WTC11 (cell line): ENCODE data around the gene TTC17. TPM values are rescaled to one million over a fixed set of nuclear protein-coding genes. Genes with fewer than 3 reads are reported as not detected.

Source experiments
- ATAC-seq: fragments of 200-7000 bp; cut with Tn5 transposase; 2 replicates; pipeline ENCODE4 v1.10.0; 2021; ENCODE audit warnings: mild to moderate bottlenecking, moderate library complexity
- CTCF ChIA-PET: fragments of 300-600 bp; sonication (Branson Sonifier 250); formaldehyde crosslinking; loops from one replicate; lab custom pipeline; 2021; ENCODE audit warnings: antibody characterized with exemption; lab: Charles Lee
- POLR2A ChIA-PET: fragments of 350-600 bp; sonication (Branson Sonifier 250); formaldehyde crosslinking; loops from one replicate; lab custom pipeline; 2021; ENCODE audit warnings: antibody characterized with exemption; lab: Charles Lee
- DNase-seq: peaks from one replicate; pipeline ENCODE4 v3.0.0; 2021; ENCODE audit warnings: low spot score
- H3K27ac Mint-ChIP-seq: 2 replicates; pipeline ENCODE4 v1.8.0; 2021; ENCODE audit warnings: mixed read lengths
- H3K27me3 Mint-ChIP-seq: 2 replicates; pipeline ENCODE4 v1.8.0; 2021; ENCODE audit warnings: low read depth, mild to moderate bottlenecking, moderate library complexity, mixed read lengths
- H3K36me3 Mint-ChIP-seq: 2 replicates; pipeline ENCODE4 v1.8.0; 2021; ENCODE audit warnings: mixed read lengths
- H3K4me1 Mint-ChIP-seq: 2 replicates; pipeline ENCODE4 v1.8.0; 2022; ENCODE audit warnings: mixed read lengths
- H3K4me3 Mint-ChIP-seq: 2 replicates; pipeline ENCODE4 v1.8.0; 2021; ENCODE audit warnings: mild to moderate bottlenecking, moderate library complexity, mixed read lengths
- H3K9me3 Mint-ChIP-seq: 2 replicates; pipeline ENCODE4 v1.8.0; 2021; ENCODE audit warnings: mixed read lengths
- GABPB1 ChIP-seq: sonication (generic); formaldehyde crosslinking; IDR thresholded peaks from 2 replicates; pipeline ENCODE4 v1.8.1; 2023; ENCODE audit warnings: mild to moderate bottlenecking, missing genetic modification reagents
- KAT7 ChIP-seq: sonication (generic); formaldehyde crosslinking; IDR thresholded peaks from 2 replicates; pipeline ENCODE4 v1.8.1; 2023; ENCODE audit warnings: missing genetic modification reagents, mild to moderate bottlenecking, borderline replicate concordance
- MYBL2 ChIP-seq: sonication (generic); formaldehyde crosslinking; IDR thresholded peaks from 2 replicates; pipeline ENCODE4 v1.8.1; 2023; ENCODE audit warnings: mild to moderate bottlenecking, moderate library complexity, missing genetic modification reagents
- SMAD4 ChIP-seq: sonication (generic); formaldehyde crosslinking; IDR thresholded peaks from 2 replicates; pipeline ENCODE4 v1.8.0; 2022; ENCODE audit warnings: mild to moderate bottlenecking, missing genetic modification reagents
- TP53 ChIP-seq: sonication (generic); formaldehyde crosslinking; IDR thresholded peaks from 2 replicates; pipeline ENCODE4 v1.8.1; 2023; ENCODE audit warnings: mild to moderate bottlenecking, missing genetic modification reagents
- ZNF121 ChIP-seq: sonication (generic); formaldehyde crosslinking; IDR thresholded peaks from 2 replicates; pipeline ENCODE4 v1.8.0; 2023; ENCODE audit warnings: missing genetic modification reagents
- ZNF219 ChIP-seq: sonication (generic); formaldehyde crosslinking; IDR thresholded peaks from 2 replicates; pipeline ENCODE4 v1.8.0; 2023; ENCODE audit warnings: missing genetic modification reagents, mild to moderate bottlenecking, borderline replicate concordance
- ZNF396 ChIP-seq: fragments of 250-450 bp; sonication (Bioruptor Pico); IDR thresholded peaks from 2 replicates; pipeline ENCODE4 v1.8.0; 2021; ENCODE audit warnings: mild to moderate bottlenecking, moderate library complexity, borderline replicate concordance
- total RNA-seq: library from RNA; stranded (reverse); gene quantifications from 3 replicates; pipeline ENCODE4 v1.2.3, GENCODE V29; 2021
- TF ChIP-seq, protein P1 (sequence below): sonication (generic); formaldehyde crosslinking; IDR thresholded peaks from 2 replicates; pipeline ENCODE4 v1.8.0; 2023; ENCODE audit warnings: mild to moderate bottlenecking, missing genetic modification reagents
- TF ChIP-seq, protein P2 (sequence below): sonication (generic); formaldehyde crosslinking; IDR thresholded peaks from 2 replicates; pipeline ENCODE4 v1.8.0; 2022; ENCODE audit warnings: missing genetic modification reagents
- TF ChIP-seq, protein P3 (sequence below): sonication (generic); formaldehyde crosslinking; IDR thresholded peaks from 2 replicates; pipeline ENCODE4 v1.8.0; 2022; ENCODE audit warnings: mild to moderate bottlenecking, missing genetic modification reagents
- TF ChIP-seq, protein P4 (sequence below): sonication (generic); formaldehyde crosslinking; IDR thresholded peaks from 2 replicates; pipeline ENCODE4 v1.8.1; 2023; ENCODE audit warnings: mild to moderate bottlenecking, moderate library complexity, missing genetic modification reagents
- TF ChIP-seq, protein P5 (sequence below): fragments of 250-450 bp; sonication (Bioruptor Pico); IDR thresholded peaks from 2 replicates; pipeline ENCODE4 v1.9.0; 2021; ENCODE audit warnings: moderate library complexity, mild to moderate bottlenecking, inconsistent platforms, borderline replicate concordance
- TF ChIP-seq, protein P6 (sequence below): fragments of 250-450 bp; sonication (Bioruptor Pico); IDR thresholded peaks from 2 replicates; pipeline ENCODE4 v1.9.0; 2021; ENCODE audit warnings: mild to moderate bottlenecking, borderline replicate concordance

Gene TTC17
- total RNA-seq, 1 experiment from 2014 or later: 69.0 TPM

DNA sequence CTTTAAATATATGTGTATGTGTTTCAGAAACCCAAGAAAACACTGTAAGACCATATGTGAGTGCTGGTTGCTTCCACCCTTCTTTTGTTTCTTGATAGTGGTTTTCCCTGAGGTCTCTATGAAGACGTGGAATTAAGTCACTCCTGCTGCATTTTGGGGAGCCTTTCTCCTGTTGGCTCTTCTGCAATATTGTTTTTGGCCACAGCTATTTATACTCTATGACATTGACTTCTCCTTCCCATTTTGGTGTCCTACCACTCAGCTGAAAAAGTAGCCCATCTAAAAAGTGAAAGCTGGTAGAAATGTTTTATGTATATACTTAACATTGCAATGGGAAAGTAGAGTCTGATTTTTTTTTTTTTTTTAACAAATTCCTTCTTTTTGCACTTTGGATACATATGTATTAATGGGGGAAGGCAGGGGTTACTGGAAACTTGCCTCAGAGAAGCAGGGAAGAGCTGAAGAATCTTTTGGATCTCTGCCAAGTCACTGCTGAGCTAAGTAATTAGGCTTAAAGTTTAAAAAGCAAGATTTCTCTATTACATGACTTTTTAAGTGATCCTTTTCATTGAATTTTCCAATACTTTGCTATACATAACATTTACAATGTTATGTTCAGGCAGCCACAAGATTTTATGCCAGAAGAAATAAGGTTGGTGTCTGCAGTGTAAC lies 1.8 kb downstream of the TTC17 start:
- Mint-ChIP-seq H3K4me1 (peaks cover 28% of the 10 kb centered on the region), H3K9me3 (peaks cover 4% of the 10 kb centered on the region; the same call in 1 of the 2 replicates), H3K36me3 (peaks cover 6% of the 10 kb centered on the region), H3K4me3 (peak overlapping the region; percentile 95), H3K27me3 (0 out of 2 replicates have a peak, but pooled peaks cover 4% of the 10 kb centered on the region), H3K27ac (no peak overlapping the region)
- TF ChIP-seq, protein P1, sequence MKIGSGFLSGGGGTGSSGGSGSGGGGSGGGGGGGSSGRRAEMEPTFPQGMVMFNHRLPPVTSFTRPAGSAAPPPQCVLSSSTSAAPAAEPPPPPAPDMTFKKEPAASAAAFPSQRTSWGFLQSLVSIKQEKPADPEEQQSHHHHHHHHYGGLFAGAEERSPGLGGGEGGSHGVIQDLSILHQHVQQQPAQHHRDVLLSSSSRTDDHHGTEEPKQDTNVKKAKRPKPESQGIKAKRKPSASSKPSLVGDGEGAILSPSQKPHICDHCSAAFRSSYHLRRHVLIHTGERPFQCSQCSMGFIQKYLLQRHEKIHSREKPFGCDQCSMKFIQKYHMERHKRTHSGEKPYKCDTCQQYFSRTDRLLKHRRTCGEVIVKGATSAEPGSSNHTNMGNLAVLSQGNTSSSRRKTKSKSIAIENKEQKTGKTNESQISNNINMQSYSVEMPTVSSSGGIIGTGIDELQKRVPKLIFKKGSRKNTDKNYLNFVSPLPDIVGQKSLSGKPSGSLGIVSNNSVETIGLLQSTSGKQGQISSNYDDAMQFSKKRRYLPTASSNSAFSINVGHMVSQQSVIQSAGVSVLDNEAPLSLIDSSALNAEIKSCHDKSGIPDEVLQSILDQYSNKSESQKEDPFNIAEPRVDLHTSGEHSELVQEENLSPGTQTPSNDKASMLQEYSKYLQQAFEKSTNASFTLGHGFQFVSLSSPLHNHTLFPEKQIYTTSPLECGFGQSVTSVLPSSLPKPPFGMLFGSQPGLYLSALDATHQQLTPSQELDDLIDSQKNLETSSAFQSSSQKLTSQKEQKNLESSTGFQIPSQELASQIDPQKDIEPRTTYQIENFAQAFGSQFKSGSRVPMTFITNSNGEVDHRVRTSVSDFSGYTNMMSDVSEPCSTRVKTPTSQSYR: no peak
- CTCF ChIA-PET: interaction anchor here (1.3 kb wide), 1 partner anchor 49 kb away, joined by 4 read pairs; the partner anchor contains the start of gene API5
- POLR2A ChIA-PET: interaction anchor here (0.7 kb wide), 1 partner anchor 24 kb away, joined by 3 read pairs; no protein-coding TSS in a partner anchor
- no peak for DNase-seq
- ATAC-seq: no peak

DNA sequence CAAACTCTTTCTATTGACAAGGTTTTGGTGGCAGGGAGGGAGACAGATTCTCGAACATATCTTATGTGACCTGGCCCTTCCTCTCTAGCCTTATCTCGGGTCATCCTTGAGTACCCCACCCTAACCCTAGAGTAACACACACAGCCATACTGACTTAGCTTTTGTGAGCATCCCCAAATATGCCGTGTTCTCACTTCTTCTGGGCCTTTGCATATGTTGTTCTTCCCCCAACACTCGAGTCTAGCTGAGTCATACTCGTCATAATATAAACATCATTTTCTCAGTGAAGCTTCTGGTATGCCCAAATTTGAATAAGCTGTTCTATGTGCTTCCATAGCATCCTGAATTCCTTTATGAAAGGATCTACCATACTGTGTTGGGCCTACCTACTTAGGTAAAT lies 8.0 kb downstream of the TTC17 start:
- ChIA-PET POLR2A (no interaction called here), CTCF (no interaction called here)
- no peak overlapping the region for H3K4me3 Mint-ChIP-seq
- TF ChIP-seq KAT7 (CRISPR knock-in tag) (no peak), ZNF219 (no peak), GABPB1 (no peak), MYBL2 (CRISPR knock-in tag) (no peak), TP53 (no peak), SMAD4 (CRISPR knock-in tag) (no peak)
- TF ChIP-seq, protein P2, sequence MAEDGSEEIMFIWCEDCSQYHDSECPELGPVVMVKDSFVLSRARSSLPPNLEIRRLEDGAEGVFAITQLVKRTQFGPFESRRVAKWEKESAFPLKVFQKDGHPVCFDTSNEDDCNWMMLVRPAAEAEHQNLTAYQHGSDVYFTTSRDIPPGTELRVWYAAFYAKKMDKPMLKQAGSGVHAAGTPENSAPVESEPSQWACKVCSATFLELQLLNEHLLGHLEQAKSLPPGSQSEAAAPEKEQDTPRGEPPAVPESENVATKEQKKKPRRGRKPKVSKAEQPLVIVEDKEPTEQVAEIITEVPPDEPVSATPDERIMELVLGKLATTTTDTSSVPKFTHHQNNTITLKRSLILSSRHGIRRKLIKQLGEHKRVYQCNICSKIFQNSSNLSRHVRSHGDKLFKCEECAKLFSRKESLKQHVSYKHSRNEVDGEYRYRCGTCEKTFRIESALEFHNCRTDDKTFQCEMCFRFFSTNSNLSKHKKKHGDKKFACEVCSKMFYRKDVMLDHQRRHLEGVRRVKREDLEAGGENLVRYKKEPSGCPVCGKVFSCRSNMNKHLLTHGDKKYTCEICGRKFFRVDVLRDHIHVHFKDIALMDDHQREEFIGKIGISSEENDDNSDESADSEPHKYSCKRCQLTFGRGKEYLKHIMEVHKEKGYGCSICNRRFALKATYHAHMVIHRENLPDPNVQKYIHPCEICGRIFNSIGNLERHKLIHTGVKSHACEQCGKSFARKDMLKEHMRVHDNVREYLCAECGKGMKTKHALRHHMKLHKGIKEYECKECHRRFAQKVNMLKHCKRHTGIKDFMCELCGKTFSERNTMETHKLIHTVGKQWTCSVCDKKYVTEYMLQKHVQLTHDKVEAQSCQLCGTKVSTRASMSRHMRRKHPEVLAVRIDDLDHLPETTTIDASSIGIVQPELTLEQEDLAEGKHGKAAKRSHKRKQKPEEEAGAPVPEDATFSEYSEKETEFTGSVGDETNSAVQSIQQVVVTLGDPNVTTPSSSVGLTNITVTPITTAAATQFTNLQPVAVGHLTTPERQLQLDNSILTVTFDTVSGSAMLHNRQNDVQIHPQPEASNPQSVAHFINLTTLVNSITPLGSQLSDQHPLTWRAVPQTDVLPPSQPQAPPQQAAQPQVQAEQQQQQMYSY (CRISPR knock-in tag): no peak
- TF ChIP-seq, protein P3, sequence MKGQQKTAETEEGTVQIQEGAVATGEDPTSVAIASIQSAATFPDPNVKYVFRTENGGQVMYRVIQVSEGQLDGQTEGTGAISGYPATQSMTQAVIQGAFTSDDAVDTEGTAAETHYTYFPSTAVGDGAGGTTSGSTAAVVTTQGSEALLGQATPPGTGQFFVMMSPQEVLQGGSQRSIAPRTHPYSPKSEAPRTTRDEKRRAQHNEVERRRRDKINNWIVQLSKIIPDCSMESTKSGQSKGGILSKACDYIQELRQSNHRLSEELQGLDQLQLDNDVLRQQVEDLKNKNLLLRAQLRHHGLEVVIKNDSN (CRISPR knock-in tag): no peak
- TF ChIP-seq, protein P4, sequence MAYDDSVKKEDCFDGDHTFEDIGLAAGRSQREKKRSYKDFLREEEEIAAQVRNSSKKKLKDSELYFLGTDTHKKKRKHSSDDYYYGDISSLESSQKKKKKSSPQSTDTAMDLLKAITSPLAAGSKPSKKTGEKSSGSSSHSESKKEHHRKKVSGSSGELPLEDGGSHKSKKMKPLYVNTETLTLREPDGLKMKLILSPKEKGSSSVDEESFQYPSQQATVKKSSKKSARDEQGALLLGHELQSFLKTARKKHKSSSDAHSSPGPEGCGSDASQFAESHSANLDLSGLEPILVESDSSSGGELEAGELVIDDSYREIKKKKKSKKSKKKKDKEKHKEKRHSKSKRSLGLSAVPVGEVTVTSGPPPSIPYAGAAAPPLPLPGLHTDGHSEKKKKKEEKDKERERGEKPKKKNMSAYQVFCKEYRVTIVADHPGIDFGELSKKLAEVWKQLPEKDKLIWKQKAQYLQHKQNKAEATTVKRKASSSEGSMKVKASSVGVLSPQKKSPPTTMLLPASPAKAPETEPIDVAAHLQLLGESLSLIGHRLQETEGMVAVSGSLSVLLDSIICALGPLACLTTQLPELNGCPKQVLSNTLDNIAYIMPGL (CRISPR knock-in tag): no peak
- peaks cover 19% of the 10 kb centered on the region for H3K36me3 Mint-ChIP-seq
- H3K27me3 Mint-ChIP-seq: no peaks in the 10 kb centered on the region
- ATAC-seq (no peak), DNase-seq (no peak)
- no peak overlapping the region for H3K27ac Mint-ChIP-seq
- no peaks in the 10 kb centered on the region for H3K4me1 Mint-ChIP-seq
- peaks cover 4% of the 10 kb centered on the region; the same call in 1 of the 2 replicates for H3K9me3 Mint-ChIP-seq

DNA sequence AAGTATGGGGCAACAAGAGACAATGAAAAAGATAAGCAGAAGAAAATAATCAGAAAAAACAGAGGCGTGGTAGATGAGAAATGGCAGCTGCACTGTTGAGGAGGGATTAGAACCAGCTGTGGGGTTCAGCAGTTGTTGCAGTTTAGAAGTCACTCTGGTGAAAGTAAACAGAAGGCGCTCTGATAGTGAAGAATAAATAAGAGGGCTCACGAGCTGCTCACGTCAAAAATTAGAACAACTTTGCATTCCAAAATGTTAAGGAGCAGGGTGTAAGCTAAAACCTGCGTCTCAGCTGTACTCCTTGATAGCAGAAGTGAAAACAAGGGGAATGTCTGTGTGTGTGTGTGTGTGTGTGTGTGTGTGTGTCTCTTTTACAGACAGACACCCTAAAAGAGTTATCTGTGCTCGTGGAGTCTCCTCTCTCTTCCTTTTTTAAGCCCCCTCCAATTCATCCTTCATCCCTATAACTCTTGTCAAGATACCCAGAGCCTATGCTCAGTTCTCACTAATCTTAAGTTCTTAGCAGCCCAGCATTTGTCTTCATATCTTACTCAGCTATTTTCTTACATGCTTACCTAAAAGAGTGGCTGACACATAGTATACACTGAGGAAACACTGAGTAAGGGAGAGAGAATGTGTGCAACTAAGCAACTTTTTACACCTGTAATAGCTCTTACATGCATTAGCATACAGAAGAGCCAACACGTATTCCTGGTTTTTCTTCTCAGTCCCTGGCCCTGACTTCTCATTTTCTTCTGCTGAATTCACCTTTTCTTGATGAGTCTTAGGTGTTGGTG lies 8.9 kb downstream of the TTC17 start:
- no peak for ATAC-seq
- no peak for TF ChIP-seq ZNF121 (CRISPR knock-in tag)
- TF ChIP-seq, protein P5, sequence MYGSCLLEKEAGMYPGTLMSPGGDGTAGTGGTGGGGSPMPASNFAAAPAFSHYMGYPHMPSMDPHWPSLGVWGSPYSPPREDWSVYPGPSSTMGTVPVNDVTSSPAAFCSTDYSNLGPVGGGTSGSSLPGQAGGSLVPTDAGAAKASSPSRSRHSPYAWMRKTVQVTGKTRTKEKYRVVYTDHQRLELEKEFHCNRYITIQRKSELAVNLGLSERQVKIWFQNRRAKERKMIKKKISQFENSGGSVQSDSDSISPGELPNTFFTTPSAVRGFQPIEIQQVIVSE (CRISPR knock-in tag): no peak
- no peak for TF ChIP-seq ZNF396 (CRISPR knock-in tag)
- TF ChIP-seq, protein P6, sequence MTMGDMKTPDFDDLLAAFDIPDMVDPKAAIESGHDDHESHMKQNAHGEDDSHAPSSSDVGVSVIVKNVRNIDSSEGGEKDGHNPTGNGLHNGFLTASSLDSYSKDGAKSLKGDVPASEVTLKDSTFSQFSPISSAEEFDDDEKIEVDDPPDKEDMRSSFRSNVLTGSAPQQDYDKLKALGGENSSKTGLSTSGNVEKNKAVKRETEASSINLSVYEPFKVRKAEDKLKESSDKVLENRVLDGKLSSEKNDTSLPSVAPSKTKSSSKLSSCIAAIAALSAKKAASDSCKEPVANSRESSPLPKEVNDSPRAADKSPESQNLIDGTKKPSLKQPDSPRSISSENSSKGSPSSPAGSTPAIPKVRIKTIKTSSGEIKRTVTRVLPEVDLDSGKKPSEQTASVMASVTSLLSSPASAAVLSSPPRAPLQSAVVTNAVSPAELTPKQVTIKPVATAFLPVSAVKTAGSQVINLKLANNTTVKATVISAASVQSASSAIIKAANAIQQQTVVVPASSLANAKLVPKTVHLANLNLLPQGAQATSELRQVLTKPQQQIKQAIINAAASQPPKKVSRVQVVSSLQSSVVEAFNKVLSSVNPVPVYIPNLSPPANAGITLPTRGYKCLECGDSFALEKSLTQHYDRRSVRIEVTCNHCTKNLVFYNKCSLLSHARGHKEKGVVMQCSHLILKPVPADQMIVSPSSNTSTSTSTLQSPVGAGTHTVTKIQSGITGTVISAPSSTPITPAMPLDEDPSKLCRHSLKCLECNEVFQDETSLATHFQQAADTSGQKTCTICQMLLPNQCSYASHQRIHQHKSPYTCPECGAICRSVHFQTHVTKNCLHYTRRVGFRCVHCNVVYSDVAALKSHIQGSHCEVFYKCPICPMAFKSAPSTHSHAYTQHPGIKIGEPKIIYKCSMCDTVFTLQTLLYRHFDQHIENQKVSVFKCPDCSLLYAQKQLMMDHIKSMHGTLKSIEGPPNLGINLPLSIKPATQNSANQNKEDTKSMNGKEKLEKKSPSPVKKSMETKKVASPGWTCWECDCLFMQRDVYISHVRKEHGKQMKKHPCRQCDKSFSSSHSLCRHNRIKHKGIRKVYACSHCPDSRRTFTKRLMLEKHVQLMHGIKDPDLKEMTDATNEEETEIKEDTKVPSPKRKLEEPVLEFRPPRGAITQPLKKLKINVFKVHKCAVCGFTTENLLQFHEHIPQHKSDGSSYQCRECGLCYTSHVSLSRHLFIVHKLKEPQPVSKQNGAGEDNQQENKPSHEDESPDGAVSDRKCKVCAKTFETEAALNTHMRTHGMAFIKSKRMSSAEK (CRISPR knock-in tag): no peak
- TF ChIP-seq, all 79 proteins: peak for 0
- Mint-ChIP-seq H3K27ac (no peak overlapping the region), H3K36me3 (peaks cover 20% of the 10 kb centered on the region), H3K27me3 (no peaks in the 10 kb centered on the region), H3K4me3 (no peak overlapping the region), H3K4me1 (no peaks in the 10 kb centered on the region), H3K9me3 (peaks cover 4% of the 10 kb centered on the region; the same call in 1 of the 2 replicates)
- no peak for DNase-seq
- CTCF ChIA-PET: no interaction called here
- POLR2A ChIA-PET: no interaction called here
